GM21528 (cell line): ENCODE results near the gene MORC1.

Experiments
- ATAC-seq: cut with Tn5 transposase; IDR thresholded peaks from one replicate; pipeline ENCODE4 v1.9.1; 2021; ENCODE audit warnings: mild to moderate bottlenecking, moderate library complexity; ENCODE audit not compliant: unreplicated experiment, low FRiP score

The MORC1 gene

DNA sequence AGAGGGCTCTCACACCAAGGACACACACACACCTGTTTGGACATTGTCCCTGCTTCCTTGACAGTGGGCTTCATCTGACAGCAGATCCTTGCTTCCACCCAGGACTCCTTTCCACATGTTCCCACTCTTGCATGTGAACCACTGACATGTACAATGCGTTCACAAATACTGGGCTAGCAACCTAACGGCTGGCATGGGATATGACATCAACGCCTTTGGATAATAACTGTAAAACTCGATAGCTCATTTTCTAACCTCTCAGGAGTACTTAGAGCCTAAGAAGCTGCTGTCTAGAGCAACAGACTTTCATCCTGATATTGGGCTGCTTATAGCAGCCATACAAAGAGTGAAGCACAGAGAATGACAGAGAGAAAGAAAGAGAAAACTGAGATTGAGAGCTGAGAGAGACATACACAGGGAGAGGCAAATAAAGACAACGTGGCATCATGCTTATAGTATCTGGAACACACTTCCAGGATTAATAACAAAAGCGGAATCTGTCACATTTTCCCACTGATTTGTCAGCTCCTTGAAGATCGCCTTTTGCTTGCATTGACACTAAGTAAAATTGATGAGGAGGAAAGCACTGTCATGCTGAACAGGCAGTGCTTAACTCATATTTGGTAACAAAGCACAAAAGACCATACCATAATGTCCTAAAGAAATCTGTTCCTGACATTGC lies 166.0 kb downstream of the MORC1 start:
- ATAC-seq = no peak

DNA sequence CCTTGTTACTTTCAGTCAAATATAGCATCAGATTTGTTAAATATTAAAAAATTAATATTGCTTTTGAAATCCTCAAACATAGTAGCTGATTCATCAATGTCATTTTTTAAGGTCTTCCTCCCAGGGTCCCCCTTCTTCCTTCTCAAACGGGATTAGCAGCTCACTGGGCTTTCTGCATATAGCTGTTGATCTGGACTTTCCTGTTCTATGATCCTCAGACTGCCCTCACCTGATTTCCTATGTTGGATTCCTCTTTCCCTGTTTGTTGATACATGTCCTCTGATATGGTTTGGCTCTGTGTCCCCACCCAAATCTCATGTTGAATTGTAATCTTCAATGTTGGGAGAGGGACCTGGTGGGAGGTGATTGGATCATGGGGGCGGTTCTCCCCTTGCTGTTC lies 170.1 kb downstream of the MORC1 start:
- no peak for ATAC-seq

DNA sequence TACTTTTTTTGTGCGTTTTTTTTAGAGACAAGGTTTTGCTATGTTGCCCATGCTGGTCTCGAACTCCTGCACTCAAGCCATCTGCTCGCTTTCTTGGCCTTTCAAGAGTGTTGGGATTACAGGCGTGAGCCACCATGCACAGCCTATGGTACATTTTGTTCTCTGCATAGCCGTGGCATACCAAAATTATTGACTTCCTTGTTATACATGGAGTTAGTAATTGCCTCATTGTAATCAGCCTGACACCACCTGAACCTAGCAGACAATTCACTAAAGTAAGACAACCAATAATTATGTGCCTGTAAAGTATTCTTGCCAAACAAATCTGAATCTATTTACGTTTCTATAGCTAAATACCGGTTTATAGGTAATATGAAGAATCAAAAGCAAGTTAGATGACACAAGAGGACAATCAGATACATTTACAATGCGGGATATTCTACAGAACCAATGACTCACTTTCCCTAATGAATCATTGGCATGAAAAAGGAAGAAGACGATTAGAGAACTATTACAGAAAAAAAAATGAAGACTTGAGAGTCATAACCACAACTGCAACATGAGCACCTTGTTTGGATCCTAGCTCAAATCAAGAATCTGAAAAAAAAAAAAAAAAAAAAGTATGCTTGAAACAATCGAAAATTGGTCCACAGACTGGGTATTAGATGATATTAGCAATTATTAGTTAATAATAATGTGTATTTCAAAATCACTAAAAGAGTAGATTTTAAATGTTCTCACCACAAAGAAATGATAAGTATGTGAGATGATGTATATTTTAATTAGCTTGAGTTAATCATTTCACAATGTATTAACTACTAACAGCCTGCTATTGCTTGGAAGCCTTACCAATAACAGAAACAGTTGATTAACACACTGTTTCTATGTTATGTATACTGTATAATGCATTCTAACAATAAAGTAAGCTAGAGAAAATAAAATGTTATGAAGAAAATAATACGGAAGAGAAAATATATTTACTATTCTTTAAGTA lies 171.3 kb downstream of the MORC1 start:
- ATAC-seq = no peak

DNA sequence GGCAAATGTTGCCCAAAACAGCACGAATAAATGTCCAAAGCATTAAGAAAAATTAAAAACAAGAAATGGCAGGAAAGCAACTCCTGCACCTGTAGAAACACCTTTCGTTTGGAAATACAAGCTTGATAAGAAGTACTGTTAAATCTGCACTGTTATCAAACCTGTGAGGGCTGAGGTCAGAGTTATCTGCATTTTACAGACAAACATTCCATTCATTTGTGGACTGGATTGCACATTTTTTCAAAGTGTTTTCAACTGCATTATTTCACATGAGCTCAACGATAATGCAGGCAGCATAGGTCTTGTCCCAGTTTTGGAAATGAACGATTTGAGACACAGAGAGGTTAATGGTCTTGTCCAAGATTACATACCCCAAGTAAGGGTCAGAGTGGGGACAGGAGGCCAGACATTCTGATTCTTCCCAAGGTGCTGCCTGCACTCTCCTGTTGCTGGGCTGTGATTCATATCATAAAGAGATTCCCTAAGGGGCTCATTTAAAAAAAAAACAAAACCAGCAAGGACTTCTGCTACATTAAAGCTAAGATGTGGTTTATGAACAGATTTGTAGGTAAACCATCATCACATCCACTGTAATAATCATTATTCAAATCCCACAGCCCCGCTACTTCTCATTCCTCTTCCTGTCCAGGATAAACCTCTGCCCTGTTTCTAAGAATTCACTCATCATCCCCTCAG lies 177.2 kb downstream of the MORC1 start:
- no peak for ATAC-seq

DNA sequence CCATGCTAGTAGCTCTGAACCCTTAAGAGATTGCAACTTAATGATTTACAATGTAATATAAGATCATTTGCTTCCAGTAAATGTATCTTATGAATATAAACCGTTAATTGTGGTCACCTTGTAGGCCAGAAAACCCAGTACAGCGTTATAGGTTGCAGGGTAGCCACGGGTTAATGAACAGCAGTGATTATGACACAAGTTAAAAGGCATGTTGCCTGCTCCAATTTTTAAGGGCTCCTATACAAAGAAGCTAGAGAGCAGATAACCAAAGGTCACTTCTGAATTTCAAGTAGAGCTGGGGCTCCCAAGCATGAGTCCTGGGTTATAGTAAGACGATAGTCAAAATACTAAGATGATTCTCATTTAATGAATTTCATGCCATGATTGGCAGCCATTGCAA lies 177.8 kb downstream of the MORC1 start:
- no peak for ATAC-seq

DNA sequence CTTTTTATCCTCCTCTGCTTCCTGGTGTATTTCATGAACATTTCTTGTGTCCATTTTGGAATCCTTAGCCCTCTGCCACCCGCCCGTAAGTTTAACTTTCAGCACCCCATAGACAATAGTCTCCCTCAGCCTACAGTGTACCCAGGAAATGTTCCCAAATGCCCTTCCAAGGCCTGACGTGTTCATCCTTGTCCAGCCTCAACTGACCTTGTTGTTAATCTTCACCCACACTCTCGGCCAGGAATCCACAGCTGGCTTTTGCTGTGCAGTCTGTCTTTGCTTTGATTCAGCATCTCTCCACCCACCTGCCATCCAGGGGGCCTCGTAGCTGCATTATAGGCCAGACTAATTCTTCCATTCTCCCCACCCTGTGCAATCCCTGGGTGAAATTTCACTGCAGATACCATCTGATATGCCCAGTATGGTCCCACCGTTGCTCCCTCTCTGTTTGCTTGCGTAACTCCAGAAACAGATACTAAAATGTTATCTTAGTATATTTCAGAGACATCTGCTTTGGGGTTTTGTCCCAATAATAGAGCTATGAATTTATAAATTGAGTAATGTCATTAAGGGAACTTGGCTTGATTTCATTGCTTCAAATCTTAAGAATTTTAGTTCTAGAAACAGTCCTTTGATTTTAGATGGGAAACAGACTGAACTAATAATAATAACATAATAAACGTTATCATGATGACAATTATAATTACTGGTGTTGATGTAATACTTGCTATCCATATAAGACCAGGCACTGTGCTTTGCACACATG lies 180.8 kb downstream of the MORC1 start:
- no peak for ATAC-seq

DNA sequence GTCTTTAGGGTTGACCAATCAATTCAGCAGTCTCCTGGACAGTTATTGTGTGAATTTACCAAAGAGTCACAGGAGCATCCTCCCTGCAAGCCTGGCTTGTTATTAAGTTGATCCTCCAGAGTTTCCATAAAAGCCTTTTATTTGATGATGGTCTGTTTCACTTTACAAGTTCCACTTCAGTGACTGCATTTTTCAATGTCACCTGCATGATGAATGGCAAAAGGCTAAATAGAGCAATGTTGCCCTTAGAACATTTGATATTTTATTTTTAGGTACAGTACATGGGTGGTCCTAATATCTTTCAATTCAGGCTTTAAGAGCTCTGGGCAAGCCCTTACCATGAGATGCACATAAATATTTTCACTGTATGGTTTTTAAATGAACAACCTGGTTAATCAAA lies 186.9 kb downstream of the MORC1 start:
- ATAC-seq = no peak

DNA sequence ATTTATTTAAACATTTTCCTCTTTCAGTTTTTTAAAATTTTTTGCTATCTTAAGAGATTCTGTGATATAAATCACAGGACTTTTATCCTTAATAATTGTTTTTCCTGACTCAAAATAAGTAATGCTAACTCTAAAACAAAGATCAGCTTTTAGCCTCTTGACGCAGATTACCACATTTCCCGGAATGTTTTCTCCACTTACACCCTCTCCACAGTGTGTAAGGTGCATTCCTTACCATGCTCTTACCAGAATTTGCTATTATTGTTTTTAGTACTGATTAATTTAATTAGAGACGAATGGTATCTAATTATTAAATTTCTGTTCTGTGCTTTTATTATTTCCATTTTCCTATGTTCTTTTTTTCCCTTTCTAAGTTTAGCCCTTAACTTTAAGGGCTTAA lies 199.1 kb downstream of the MORC1 start:
- no peak for ATAC-seq

DNA sequence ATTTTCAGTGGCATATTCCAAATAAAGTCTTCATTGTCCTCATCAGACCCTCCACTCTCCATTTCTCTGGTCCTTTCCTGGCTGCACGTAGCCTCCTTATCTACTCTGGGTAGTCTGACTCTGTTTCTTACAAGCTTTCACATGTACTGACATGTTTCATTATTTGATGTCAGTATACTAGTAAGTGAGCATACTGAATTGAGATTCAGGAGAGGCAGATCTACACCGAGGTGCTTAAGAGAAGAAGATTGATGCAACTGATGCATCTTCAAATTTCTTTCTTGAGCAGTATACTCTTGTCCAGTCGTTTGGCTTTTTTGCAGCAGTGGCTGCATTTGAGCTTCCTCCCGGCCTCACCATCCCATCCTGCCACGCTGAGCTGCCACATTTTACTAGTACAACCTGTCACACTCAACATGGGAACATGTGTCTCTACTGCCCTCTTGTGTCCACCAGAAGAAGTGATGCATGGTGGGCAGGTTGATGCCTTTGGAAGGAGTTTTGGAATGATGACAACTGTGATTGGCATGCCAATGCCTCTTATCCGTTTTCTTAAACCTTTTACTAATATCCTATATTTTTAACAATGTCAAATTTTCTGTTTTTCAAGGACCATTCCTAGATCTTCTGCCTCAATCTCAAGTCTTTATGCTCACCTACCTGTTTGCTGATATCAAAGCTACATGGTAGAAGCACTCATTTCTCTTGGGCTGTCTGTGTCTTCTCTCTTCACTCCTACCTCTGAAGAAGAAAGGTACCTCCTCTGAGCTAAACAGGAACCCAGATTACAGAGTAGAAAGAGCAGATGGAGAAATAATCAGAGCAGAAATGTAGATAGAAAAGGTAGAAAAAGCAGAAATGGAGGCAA lies 202.9 kb downstream of the MORC1 start:
- peak; percentile 96 for ATAC-seq

DNA sequence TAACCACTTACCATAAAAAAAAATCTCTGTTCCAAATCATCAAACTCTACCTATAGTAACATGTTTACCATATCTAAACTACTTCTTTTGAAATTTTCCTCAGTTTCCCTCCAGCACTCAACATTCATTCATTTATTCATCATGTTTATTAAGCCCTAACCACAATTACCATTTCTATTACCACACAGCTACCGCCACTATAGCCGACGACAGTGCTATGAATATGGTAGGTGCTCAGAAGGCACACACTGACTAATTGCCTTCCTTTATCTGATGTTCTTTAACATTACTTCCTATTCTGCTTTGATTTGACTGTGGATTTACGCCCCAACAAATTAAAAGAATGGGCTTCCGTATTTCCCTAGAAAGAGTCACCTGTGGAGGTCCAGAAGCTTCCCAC lies 208.1 kb downstream of the MORC1 start:
- ATAC-seq = no peak
